Colonic mucosa (tissue), 4 donors: Measurements from ENCODE around the gene FYTTD1. TPM values are rescaled to one million over a fixed set of nuclear protein-coding genes. Genes with fewer than 3 reads are reported as not detected.

ENCODE experiments used
- DNase-seq: peaks from one replicate; pipeline ENCODE4 v3.0.0-alpha.2; 2020
- H3K27ac ChIP-seq: fragments of 200-600 bp; one replicate; pipeline ENCODE4 v1.8.0; 2021
- H3K27me3 ChIP-seq: fragments of 200-600 bp; one replicate; pipeline ENCODE4 v1.8.0; 2021
- H3K36me3 ChIP-seq: fragments of 200-600 bp; one replicate; pipeline ENCODE4 v1.8.0; 2021
- H3K4me1 ChIP-seq: fragments of 200-600 bp; one replicate; pipeline ENCODE4 v1.8.0; 2021; ENCODE audit warnings: mild to moderate bottlenecking
- H3K4me3 ChIP-seq: fragments of 200-600 bp; one replicate; pipeline ENCODE4 v1.8.0; 2021
- H3K9ac ChIP-seq, 2 donors: one replicate each; pipeline ENCODE4 v1.7.0; 2013; ENCODE audit warnings: control low read depth in 2 of 2, low read depth in 2 of 2, low read length in 2 of 2
- H3K9me3 ChIP-seq: fragments of 200-600 bp; one replicate; pipeline ENCODE4 v1.8.0; 2021
- CTCF ChIP-seq: fragments of 200-600 bp; IDR thresholded peaks from one replicate; pipeline ENCODE4 v1.8.0; 2022; ENCODE audit warnings: antibody characterized with exemption, mild to moderate bottlenecking
- intact Hi-C: fragments of 100-400 bp; cut with DNase I; formaldehyde crosslinking; loops from one replicate; pipeline ENCODE4 v1.14.1; 2022
- total RNA-seq, 2 donors: library from RNA; stranded (reverse); fragmentation: NEBNext Ultra II Directional in 1 of 2; extraction: Animal tissue kit (Norgen Biotek cat#: 25700) in 1 of 2; gene quantifications; one replicate each; pipeline ENCODE4 v1.2.1, GENCODE V29; 2021
- donor health status: healthy.
- donor health status: DM: no; HTN: no; CAD: no.
- donor health status: DM: no; HTN: no; CAD: no.

The FYTTD1 gene
- total RNA-seq, 2 donors from 2014 or later = 27.1 to 37.7 TPM

GRCh38 chr3:197798863-197799262, 49.2 kb downstream of the FYTTD1 start:
- no peaks in the 10 kb centered on the region for H3K9me3 ChIP-seq
- H3K4me3 ChIP-seq = no peak overlapping the region
- DNase-seq = no peak
- TF ChIP-seq CTCF = no peak
- H3K9ac ChIP-seq = no peak overlapping the region
- intact Hi-C loops = loop anchor here (10.0 kb wide), 1 partner anchor 46 kb away; no protein-coding TSS in a partner anchor
- H3K4me1 ChIP-seq = no peaks in the 10 kb centered on the region
- H3K27ac ChIP-seq = no peak overlapping the region
- H3K36me3 ChIP-seq = no peaks in the 10 kb centered on the region
- no peaks in the 10 kb centered on the region for H3K27me3 ChIP-seq

GRCh38 chr3:197800379-197800778, 50.7 kb downstream of the FYTTD1 start:
- H3K4me3 ChIP-seq = no peak overlapping the region
- no peaks in the 10 kb centered on the region for H3K9me3 ChIP-seq
- TF ChIP-seq CTCF = no peak
- no peaks in the 10 kb centered on the region for H3K36me3 ChIP-seq
- H3K9ac ChIP-seq = no peak overlapping the region
- no peak for DNase-seq
- intact Hi-C loops = no loop called here
- no peaks in the 10 kb centered on the region for H3K27me3 ChIP-seq
- no peak overlapping the region for H3K27ac ChIP-seq
- H3K4me1 ChIP-seq = no peaks in the 10 kb centered on the region

GRCh38 chr3:197801891-197802778, 52.5 kb downstream of the FYTTD1 start:
- H3K9me3 ChIP-seq = no peaks in the 10 kb centered on the region
- no peak overlapping the region for H3K27ac ChIP-seq
- no peak overlapping the region for H3K4me3 ChIP-seq
- no peak for DNase-seq
- H3K9ac ChIP-seq = no peak overlapping the region
- no peaks in the 10 kb centered on the region for H3K27me3 ChIP-seq
- no peak for TF ChIP-seq CTCF
- intact Hi-C loops = no loop called here
- H3K4me1 ChIP-seq = no peaks in the 10 kb centered on the region
- no peaks in the 10 kb centered on the region for H3K36me3 ChIP-seq

- no peak for TF ChIP-seq CTCF
- Histone ChIP-seq H3K9ac (no peak overlapping the region), H3K4me3 (no peak overlapping the region), H3K36me3 (no peaks in the 10 kb centered on the region), H3K9me3 (no peaks in the 10 kb centered on the region), H3K4me1 (no peaks in the 10 kb centered on the region), H3K27ac (no peak overlapping the region), H3K27me3 (no peaks in the 10 kb centered on the region)
- intact Hi-C loops = no loop called here
- no peak for DNase-seq
Measured at GRCh38 chr3:197802779-197803459, 53.2 kb downstream of the FYTTD1 start.

GRCh38 chr3:197804511-197804910, 54.8 kb downstream of the FYTTD1 start:
- intact Hi-C loops = no loop called here
- Histone ChIP-seq H3K9ac (no peak overlapping the region), H3K9me3 (no peaks in the 10 kb centered on the region), H3K27me3 (no peaks in the 10 kb centered on the region), H3K36me3 (no peaks in the 10 kb centered on the region), H3K27ac (no peak overlapping the region), H3K4me3 (no peak overlapping the region), H3K4me1 (no peaks in the 10 kb centered on the region)
- no peak for TF ChIP-seq CTCF
- no peak for DNase-seq
